ENCODE measurements around the gene TCP1. TPM values are rescaled to one million over a fixed set of nuclear protein-coding genes. Genes with fewer than 3 reads are reported as not detected.

The TCP1 gene
- total and polyA plus RNA-seq, 9 of the 15 experiments (the other 6 are each of a cell fraction or from before 2014, with no cell fraction given), result 331 to 801 (median 645) TPM

GRCh38 chr6:159829526-159829925 is 40.1 kb upstream of the TCP1 start:
- Histone ChIP-seq H3K4me2 (ENCODE audit: insufficient read depth, low read length) (no peak overlapping the region), H3K4me3 (no peak overlapping the region), H3K4me1 (replicated peaks in 1 of 2; ENCODE audit: control insufficient read depth in 2 of 2, insufficient read depth in 2 of 2, low read length in 2 of 2) (peaks cover 0 to 6% of the 10 kb centered on the region in 2 experiments; a peak in 3 of 5 replicates), H3K27me3 (ENCODE audit: control insufficient read depth in 2 of 2, insufficient read depth in 2 of 2, low read length in 2 of 2) (peaks cover 55 to 68% of the 10 kb centered on the region in 2 experiments), H2AFZ (ENCODE audit: low read depth, low read length) (no peak overlapping the region), H4K20me1 (replicated peaks; ENCODE audit: control insufficient read depth, insufficient read depth, low read length) (no peaks in the 10 kb centered on the region; the same call in 1 of the 2 replicates), H3K27ac (ENCODE audit: extremely low read depth, low read depth, low read length) (no peak overlapping the region), H3K9me3 (replicated peaks; ENCODE audit: control insufficient read depth, insufficient read depth, low read depth, low read length) (no peaks in the 10 kb centered on the region), H3K9me1 (ENCODE audit: control insufficient read depth, insufficient read depth, low read length) (no peaks in the 10 kb centered on the region), H3K9ac (ENCODE audit: insufficient read depth in 1 of 2, low read depth in 2 of 2, low read length in 2 of 2) (no peak overlapping the region), H3K79me2 (ENCODE audit: control insufficient read depth, insufficient read depth, low read length) (no peaks in the 10 kb centered on the region), H3K36me3 (ENCODE audit: control insufficient read depth, insufficient read depth, low read length) (no peaks in the 10 kb centered on the region)
- DNase-seq (ENCODE audit: extremely low read depth in 1 of 4, low spot score in 3 of 4) (no peak), FAIRE-seq (no peak), ATAC-seq (no peak)
- 2% methylated on average over 4 of the region's 4 CpGs for WGBS (ENCODE audit: insufficient coverage, low coverage, missing lambda C conversion rate)
- BruUV-seq (replicated peaks), result no TSS peak
- CTCF ChIA-PET (ENCODE audit: low intra/inter-chr PET ratio), result no interaction called here
- in situ Hi-C loops (cut with MboI) (no loop called here), intact Hi-C loops (cut with micrococcal nuclease) (no loop called here)
- POLR2A ChIA-PET, result interaction anchor here (0.6 kb wide), 1 partner anchor 1364 kb away, joined by 3 read pairs; no protein-coding TSS in a partner anchor
- TF ChIP-seq HNRNPL (IDR thresholded peaks at IDR 0.05; ENCODE audit: low read depth, low read length), result no peak
- TF ChIP-seq MTF1 (CRISPR knock-in tag; IDR thresholded peaks at IDR 0.05; ENCODE audit: borderline replicate concordance), result no peak
- no peak for TF ChIP-seq ATF4 (CRISPR knock-in tag; IDR thresholded peaks at IDR 0.05)
- TF ChIP-seq FIP1L1 (IDR thresholded peaks at IDR 0.05; ENCODE audit: low read depth, low read length, poor library complexity, severe bottlenecking), result no peak
- TF ChIP-seq, protein P1, sequence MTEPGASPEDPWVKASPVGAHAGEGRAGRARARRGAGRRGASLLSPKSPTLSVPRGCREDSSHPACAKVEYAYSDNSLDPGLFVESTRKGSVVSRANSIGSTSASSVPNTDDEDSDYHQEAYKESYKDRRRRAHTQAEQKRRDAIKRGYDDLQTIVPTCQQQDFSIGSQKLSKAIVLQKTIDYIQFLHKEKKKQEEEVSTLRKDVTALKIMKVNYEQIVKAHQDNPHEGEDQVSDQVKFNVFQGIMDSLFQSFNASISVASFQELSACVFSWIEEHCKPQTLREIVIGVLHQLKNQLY (CRISPR knock-in tag; conservative IDR thresholded peaks at IDR 0.05), result no peak
- no peak for TF ChIP-seq ATF2 (CRISPR knock-in tag; IDR thresholded peaks at IDR 0.05)
- no peak for TF ChIP-seq ZNF384 (IDR thresholded peaks at IDR 0.05; ENCODE audit: low read depth, low read length)
- TF ChIP-seq, protein P2, sequence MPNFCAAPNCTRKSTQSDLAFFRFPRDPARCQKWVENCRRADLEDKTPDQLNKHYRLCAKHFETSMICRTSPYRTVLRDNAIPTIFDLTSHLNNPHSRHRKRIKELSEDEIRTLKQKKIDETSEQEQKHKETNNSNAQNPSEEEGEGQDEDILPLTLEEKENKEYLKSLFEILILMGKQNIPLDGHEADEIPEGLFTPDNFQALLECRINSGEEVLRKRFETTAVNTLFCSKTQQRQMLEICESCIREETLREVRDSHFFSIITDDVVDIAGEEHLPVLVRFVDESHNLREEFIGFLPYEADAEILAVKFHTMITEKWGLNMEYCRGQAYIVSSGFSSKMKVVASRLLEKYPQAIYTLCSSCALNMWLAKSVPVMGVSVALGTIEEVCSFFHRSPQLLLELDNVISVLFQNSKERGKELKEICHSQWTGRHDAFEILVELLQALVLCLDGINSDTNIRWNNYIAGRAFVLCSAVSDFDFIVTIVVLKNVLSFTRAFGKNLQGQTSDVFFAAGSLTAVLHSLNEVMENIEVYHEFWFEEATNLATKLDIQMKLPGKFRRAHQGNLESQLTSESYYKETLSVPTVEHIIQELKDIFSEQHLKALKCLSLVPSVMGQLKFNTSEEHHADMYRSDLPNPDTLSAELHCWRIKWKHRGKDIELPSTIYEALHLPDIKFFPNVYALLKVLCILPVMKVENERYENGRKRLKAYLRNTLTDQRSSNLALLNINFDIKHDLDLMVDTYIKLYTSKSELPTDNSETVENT (CRISPR knock-in tag; IDR thresholded peaks at IDR 0.05), result no peak
- TF ChIP-seq XRCC3 (IDR thresholded peaks at IDR 0.05), result no peak
- TF ChIP-seq, protein P3, sequence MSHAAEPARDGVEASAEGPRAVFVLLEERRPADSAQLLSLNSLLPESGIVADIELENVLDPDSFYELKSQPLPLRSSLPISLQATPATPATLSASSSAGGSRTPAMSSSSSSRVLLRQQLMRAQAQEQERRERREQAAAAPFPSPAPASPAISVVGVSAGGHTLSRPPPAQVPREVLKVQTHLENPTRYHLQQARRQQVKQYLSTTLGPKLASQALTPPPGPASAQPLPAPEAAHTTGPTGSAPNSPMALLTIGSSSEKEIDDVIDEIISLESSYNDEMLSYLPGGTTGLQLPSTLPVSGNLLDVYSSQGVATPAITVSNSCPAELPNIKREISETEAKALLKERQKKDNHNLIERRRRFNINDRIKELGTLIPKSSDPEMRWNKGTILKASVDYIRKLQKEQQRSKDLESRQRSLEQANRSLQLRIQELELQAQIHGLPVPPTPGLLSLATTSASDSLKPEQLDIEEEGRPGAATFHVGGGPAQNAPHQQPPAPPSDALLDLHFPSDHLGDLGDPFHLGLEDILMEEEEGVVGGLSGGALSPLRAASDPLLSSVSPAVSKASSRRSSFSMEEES (CRISPR knock-in tag; IDR thresholded peaks at IDR 0.05), result no peak
- no peak for TF ChIP-seq ZNF583 (CRISPR knock-in tag; IDR thresholded peaks at IDR 0.05)
- no peak for TF ChIP-seq FOXK1 (CRISPR knock-in tag; IDR thresholded peaks at IDR 0.05; ENCODE audit: borderline replicate concordance)
- no peak for TF ChIP-seq ZBTB26 (CRISPR knock-in tag; IDR thresholded peaks at IDR 0.05)
- no peak for TF ChIP-seq ZNF561 (CRISPR knock-in tag; conservative IDR thresholded peaks at IDR 0.05)
- no peak for TF ChIP-seq ZNF668 (CRISPR knock-in tag; IDR thresholded peaks at IDR 0.05)

Measured in K562 (cell line).